ENCODE measurements around the gene CREG2.

GRCh38 chr2:101295895-101296294 lies 91.4 kb downstream of the CREG2 start:
- no peak for TF ChIP-seq CTCF (IDR thresholded peaks at IDR 0.05)
- TF ChIP-seq POLR2A (IDR thresholded peaks at IDR 0.05), result no peak

Measured in lower leg skin (tissue), 3 donors.